Breast epithelium (tissue), 4 donors: ENCODE measurements around the gene CUTC. TPM values are rescaled to one million over a fixed set of nuclear protein-coding genes. Genes with fewer than 3 reads are reported as not detected.

Experiments used
- DNase-seq, 2 donors: peaks; one replicate each; pipeline ENCODE4 v3.0.0-alpha.2; 2019; ENCODE audit warnings: low spot score in 2 of 2
- H3K27ac ChIP-seq, 2 donors: fragments of 200-600 bp; sonication (generic) in 1 of 2; one replicate each; pipeline ENCODE4 v1.5.1; 2016 to 2019; ENCODE audit warnings: mild to moderate bottlenecking in 1 of 2
- H3K27me3 ChIP-seq, 2 donors: fragments of 200-600 bp; sonication (generic) in 1 of 2; one replicate each; pipeline versions ENCODE4 v1.5.1 to v1.6.0; 2017 to 2019; ENCODE audit warnings: control low read depth in 1 of 2, mild to moderate bottlenecking in 1 of 2
- H3K36me3 ChIP-seq: fragments of 200-600 bp; one replicate; pipeline ENCODE4 v1.5.1; 2019
- H3K4me1 ChIP-seq, 2 donors: fragments of 200-600 bp; sonication (generic); one replicate each; pipeline ENCODE4 v1.5.1; 2016 to 2019; ENCODE audit warnings: control low read depth in 1 of 2
- H3K4me3 ChIP-seq, 3 donors: fragments of 200-600 bp; sonication (generic); 1 replicate in 2 of 3; 2 replicates in 1 of 3; pipeline ENCODE4 v1.5.1; 2016 to 2019; ENCODE audit warnings: mild to moderate bottlenecking in 3 of 3, moderate library complexity in 2 of 3
- H3K9me3 ChIP-seq, 2 donors: fragments of 200-600 bp; sonication (generic) in 1 of 2; one replicate each; pipeline ENCODE4 v1.5.1; 2016 to 2019; ENCODE audit warnings: control low read depth in 1 of 2
- CTCF ChIP-seq, 3 donors: fragments of 450-650 bp; IDR thresholded peaks; one replicate each; pipeline ENCODE4 v1.5.1; 2016 to 2017; ENCODE audit warnings: antibody characterized with exemption in 3 of 3, mild to moderate bottlenecking in 3 of 3, moderate library complexity in 3 of 3
- POLR2A ChIP-seq: fragments of 450-650 bp; IDR thresholded peaks from one replicate; pipeline ENCODE4 v1.6.1; 2016; ENCODE audit warnings: antibody characterized with exemption, mild to moderate bottlenecking, moderate library complexity
- POLR2AphosphoS5 ChIP-seq, 3 donors: sonication (generic); formaldehyde crosslinking; IDR thresholded peaks; one replicate each; pipeline ENCODE4 v1.6.1; 2017; ENCODE audit warnings: antibody characterized with exemption in 3 of 3
- intact Hi-C: fragments of 100-400 bp; cut with DNase I; formaldehyde crosslinking; loops from one replicate; pipeline ENCODE4 v1.15.1; 2023; ENCODE audit warnings: low total_unique reads
- total RNA-seq, 3 donors: library from RNA; depleted of rRNA; stranded (reverse); fragments of >200 nt; gene quantifications; one replicate each; pipeline ENCODE4 v1.1.0, GENCODE V29; 2016

CUTC gene
- total RNA-seq, 3 donors from 2014 or later: 23.4 to 81.0 (median 33.4) TPM

- no peaks in the 10 kb centered on the region for H3K4me1 ChIP-seq
- H3K27me3 ChIP-seq: no peaks in the 10 kb centered on the region
- DNase-seq: no peak
- no peak within 1 kb of the TSS for H3K4me3 ChIP-seq
- no peak within 1 kb of the TSS for H3K27ac ChIP-seq
- intact Hi-C loops: no loop called here
- H3K9me3 ChIP-seq: no peaks in the 10 kb centered on the region
- H3K36me3 ChIP-seq: no peaks in the 10 kb centered on the region
- TF ChIP-seq CTCF (IDR thresholded peaks at IDR 0.05) (no peak), POLR2AphosphoS5 (IDR thresholded peaks at IDR 0.05) (no peak), POLR2A (no peak)
Measured at GRCh38 chr10:99782447-99783286, 50.6 kb downstream of the CUTC start, which contains the start of gene ABCC2. Gene ABCC2 (plus strand): TSS chr10:99782640. CDS start chr10:99782845, 205 bp downstream.

- Histone ChIP-seq H3K4me1 (no peaks in the 10 kb centered on the region), H3K9me3 (no peaks in the 10 kb centered on the region), H3K4me3 (no peak overlapping the region), H3K36me3 (no peaks in the 10 kb centered on the region), H3K27ac (no peak overlapping the region), H3K27me3 (no peaks in the 10 kb centered on the region)
- no peak for DNase-seq
- intact Hi-C loops: no loop called here
- TF ChIP-seq POLR2A (no peak), POLR2AphosphoS5 (IDR thresholded peaks at IDR 0.05) (no peak), CTCF (IDR thresholded peaks at IDR 0.05) (no peak)
Measured at GRCh38 chr10:99784016-99784726, 52.1 kb downstream of the CUTC start.

- no peaks in the 10 kb centered on the region for H3K27me3 ChIP-seq
- intact Hi-C loops: no loop called here
- H3K36me3 ChIP-seq: no peaks in the 10 kb centered on the region
- no peaks in the 10 kb centered on the region for H3K4me1 ChIP-seq
- no peak for TF ChIP-seq POLR2AphosphoS5 (IDR thresholded peaks at IDR 0.05)
- no peak for TF ChIP-seq CTCF (IDR thresholded peaks at IDR 0.05)
- no peak for TF ChIP-seq POLR2A
- no peak for DNase-seq
- H3K9me3 ChIP-seq: no peaks in the 10 kb centered on the region
- H3K27ac ChIP-seq: no peak overlapping the region
- no peak overlapping the region for H3K4me3 ChIP-seq
Measured at GRCh38 chr10:99784727-99785441, 52.9 kb downstream of the CUTC start.

GRCh38 chr10:99785646-99786045 is 53.6 kb downstream of the CUTC start:
- TF ChIP-seq POLR2A: no peak
- no peak for TF ChIP-seq CTCF (IDR thresholded peaks at IDR 0.05)
- TF ChIP-seq POLR2AphosphoS5 (IDR thresholded peaks at IDR 0.05): no peak
- H3K4me1 ChIP-seq: no peaks in the 10 kb centered on the region
- no peak for DNase-seq
- H3K36me3 ChIP-seq: no peaks in the 10 kb centered on the region
- intact Hi-C loops: no loop called here
- H3K9me3 ChIP-seq: no peaks in the 10 kb centered on the region
- H3K4me3 ChIP-seq: no peak overlapping the region
- no peak overlapping the region for H3K27ac ChIP-seq
- no peaks in the 10 kb centered on the region for H3K27me3 ChIP-seq
